ENCODE data around the gene UBE2S.

Gene UBE2S

DNA sequence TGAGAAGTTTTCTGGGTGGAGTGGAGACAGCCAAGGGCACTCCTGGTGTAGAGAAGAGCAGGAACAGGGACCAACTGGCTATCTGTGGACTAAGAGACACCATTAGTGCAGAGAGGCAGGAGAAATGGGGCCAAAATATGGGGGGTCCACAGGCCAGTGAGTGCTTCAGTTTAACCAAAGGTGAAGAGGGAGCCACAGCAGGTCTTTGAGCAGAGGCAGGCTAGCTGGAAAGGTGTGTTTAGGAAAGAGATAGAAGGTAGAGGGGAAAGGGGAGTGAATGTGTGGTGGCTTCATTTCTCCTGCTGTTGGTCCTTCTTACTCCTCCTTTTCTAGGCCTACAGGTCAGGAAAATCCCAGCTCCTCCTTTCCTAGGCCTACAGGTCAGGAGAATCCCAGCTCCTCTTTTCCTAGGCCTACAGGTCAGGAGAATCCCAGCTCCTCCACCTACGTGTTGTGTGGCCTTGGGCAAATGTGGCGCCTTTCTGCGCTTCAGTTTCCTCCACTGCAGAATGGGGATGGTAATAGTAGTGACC, 25.0 kb downstream of the UBE2S start:
- DNase-seq, result no peak

DNA sequence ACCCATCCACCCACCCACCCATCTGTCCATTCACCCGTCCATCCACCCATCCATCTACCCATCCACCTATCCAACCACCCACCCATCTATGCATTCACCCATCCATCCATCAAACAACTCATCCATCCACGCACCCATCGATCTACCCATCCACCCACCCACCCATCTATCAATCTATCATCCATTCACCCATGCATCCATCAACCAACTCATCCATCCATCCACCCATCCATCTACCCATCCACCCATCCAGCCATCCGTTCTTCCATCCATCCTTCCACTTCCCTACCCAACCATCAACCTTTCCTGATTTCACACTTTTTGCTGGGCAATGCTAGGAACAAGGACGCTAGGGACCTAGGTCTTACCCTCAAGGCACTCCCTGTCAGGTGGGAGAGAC, 25.6 kb downstream of the UBE2S start:
- DNase-seq, result no peak

DNA sequence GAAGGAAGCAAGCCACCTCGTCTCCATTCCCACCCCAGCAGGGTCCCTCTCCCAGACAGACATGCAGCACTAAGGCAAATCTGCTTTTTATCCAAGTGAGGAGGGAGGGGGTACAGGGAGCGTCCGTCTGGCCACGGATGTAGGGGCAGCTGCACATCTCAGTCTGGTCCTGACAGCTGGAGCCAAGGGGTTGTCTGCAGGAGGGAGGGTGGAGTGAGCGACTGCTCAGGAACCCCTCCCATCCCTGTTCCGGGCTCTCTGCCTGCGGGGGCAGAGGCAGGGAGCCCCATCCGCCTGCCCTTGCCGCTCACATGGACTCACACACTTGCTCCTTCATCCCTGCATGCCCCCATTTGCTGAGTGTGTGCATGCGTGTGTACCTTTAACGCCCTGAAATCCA, 28.4 kb downstream of the UBE2S start:
- DNase-seq, result no peak

DNA sequence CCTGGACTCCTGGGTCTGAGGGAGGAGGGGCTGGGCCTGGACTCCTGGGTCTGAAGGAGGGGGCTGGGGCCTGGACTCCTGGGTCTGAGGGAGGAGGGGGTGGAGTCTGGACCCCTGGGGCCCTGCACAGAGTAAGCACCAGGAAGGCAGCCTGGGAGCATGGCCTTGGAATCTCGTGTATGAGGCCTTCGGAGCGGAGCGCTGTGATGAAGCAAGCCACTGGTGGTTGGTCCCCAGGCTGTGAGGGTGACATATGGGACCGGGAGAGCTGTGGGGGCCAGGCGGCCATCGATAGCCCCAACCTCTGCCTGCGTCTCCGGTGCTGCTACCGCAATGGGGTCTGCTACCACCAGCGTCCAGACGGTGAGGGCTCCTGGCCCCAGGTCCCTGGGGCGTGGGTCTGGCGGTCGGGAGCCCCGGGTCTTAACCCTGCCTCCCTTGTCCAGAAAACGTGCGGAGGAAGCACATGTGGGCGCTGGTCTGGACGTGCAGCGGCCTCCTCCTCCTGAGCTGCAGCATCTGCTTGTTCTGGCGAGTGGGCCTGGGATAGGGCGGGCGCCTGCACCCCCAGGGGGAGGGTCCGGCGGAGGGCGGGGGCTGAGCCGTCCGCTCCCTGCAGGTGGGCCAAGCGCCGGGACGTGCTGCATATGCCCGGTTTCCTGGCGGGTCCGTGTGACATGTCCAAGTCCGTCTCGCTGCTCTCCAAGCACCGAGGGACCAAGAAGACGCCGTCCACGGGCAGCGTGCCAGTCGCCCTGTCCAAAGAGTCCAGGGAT, 30.0 kb downstream of the UBE2S start:
- no peak for DNase-seq

DNA sequence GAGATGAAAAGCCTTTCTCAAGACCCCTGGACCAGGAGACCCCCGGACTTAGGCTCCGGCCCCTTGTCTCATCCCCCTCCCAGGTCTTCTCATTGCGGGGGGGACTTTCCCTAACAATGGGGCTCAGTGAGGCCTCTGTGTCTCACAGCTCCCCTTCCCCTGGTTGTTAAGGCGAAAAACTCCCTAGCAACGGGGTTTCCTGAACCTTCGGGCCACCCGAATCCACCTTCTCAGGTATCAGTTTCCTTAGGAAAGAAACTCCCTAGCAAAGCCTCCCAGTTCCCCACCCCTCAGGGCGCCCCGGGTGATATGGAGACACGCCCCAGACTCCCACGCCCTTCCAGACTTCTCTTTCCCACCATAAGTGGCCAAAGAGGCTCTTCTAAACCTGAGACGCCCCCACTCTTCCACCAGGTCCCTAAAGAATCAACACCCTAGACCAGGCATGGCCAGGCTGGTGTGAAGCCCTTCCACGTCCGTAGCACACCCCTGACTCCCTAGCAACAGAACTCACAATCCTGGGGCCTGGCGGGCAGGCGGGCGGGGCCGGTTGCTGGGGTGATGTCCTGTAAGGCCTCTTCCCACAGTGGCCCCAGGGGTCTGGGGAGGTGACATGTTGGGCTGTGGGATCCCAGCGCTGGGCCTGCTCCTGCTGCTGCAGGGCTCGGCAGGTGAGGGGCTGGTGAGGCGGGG, 31.2 kb downstream of the UBE2S start, which contains the start of gene TMEM190:
Gene TMEM190 (plus strand): TSS at position 586 of the 693 bp plus-strand sequence. CDS start 28 bp downstream, at position 614.
- DNase-seq, result no peak

DNA sequence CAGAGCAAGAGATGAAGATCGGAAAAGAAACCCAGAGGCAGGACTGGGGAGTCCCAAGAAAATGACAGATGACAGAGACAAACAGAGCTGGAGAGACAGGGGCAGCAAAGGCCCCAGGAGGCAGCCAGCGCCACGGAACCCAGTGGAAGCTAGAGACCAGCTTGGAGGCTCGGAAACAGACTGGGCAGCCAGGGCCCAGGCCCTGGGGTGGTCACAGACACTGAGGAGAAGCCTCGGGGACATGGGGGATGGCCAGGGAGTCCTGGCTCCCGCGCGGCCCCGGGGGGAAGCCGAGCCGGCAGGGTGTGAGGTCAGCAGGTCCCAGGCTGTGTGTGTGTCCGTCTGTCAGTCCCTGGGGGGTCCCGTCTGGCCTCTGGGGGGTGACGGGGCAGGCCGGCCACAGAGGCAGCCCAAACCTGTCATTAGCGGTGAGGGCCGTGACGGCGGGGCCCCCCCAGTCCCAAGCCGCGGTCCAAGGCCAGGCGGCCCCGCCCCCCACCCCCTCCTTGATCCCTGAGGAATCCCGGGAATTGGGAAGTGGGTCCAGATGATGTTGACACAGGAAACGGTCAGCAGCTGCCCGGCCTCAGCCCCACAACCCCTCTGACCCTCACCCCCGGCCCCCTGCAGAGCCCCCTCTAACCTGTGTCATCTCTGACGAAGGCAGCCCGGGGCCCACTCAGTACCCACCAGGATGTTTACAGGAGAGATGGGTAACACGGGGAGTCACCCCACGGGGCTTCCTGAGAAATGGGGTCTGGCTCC, 33.4 kb downstream of the UBE2S start:
- no peak for DNase-seq

DNA sequence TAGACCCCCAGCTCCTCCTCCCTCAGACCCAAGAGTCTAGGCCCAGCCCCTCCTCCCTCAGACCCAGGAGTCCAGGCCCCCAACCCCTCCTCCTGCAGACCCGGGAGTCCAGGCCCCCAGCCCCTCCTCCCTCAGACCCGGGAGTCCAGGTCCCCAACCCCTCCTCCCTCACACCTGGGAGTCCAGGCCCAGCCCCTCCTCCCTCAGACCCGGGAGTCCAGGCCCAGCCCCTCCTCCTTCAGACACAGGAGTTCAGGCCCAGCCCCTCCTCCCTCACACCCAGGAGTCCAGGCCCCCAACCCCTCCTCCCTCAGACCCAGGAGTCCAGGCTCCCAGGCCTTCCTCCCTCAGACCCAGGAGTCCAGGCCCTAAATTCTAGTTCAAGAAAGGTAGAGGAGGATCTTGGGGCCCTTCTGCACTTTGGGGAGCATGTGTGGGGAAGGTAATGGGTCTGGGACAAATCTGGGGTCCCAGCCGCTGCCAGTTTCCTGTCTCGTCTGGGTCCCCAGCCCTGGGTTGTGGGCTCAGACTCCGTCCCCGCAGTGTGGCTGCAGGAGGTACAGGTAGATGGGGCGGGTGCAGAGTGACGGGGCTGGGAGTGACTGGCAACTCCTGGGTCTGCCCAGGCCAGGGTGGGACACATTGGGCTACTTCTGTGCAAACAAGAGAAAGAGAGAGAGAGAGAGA, 34.1 kb downstream of the UBE2S start:
- no peak for DNase-seq

DNA sequence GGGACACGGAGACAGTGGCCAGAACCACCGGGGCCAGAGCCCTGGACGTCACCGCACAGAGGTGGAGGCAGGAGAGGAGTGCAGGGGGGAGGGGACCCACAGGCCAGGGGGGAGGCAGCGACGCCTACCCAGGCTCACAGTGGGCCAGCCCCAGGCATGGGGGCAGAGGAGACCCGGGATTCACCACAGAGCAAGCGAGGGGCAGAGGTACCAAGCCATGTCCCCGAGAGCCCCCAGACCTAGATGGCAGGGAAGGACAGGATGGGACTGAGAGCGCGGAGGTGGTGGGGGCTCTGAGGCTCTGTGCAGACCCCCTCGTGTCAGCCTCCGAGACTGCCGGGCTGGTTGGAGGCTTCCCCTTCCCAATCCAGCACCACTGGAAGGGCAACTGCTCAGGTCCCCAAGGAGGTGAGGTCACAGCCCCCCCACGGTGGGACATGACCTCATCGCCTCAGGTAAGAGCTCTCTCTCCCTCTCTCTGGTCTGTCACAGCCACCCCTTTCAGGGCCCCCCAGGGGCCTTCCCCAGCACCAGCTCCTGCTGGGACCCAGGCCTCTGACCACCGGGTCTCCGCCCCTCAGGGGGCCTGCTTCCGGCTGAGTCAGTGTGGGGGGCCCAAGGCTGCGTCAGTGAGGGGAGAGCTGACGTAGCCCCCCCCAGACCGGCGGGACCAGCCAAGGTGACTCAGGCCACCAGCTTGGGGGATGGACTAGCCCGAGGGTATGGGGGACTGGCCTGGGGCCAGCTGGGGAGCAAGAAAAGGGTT, 35.1 kb downstream of the UBE2S start:
- DNase-seq, result no peak

DNA sequence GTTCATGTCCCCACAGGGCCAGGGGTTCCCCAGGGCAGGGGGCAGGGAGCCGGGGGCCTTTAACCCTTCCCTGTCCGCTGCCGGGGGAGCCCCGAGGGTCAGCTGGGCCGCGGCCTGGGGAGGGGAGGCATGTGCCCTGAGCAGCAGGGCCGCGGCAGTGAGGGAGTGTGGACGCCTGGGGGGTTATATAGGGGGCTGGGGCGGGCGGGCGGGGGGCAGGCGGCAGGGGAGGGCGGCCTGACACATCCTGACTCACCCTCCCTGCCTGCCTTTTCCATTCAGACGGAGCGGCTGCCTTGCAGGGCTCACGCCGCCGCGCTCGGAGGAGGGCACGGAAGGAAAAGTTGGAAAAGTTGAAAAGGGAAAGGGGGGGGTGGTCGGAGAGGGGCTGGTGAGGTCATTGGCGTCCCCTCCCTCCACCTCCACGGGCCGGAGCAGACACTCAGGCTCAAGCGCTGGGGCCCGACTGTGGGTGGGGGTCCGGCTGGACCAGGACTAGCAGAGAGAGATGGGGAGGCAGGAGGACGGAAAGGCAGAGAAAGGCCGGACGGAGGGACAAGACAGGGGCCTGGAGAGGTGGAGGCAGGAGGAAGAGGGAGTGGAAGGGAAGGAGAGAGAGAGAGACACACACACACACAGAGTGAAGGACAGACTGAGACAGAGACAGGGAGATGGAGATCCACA, 37.1 kb downstream of the UBE2S start, which contains the start of gene IL11:
Gene IL11 (minus strand): TSS at position 159 of the 684 bp plus-strand sequence. CDS start 153 bp downstream, at position 6.
- DNase-seq, result no peak

DNA sequence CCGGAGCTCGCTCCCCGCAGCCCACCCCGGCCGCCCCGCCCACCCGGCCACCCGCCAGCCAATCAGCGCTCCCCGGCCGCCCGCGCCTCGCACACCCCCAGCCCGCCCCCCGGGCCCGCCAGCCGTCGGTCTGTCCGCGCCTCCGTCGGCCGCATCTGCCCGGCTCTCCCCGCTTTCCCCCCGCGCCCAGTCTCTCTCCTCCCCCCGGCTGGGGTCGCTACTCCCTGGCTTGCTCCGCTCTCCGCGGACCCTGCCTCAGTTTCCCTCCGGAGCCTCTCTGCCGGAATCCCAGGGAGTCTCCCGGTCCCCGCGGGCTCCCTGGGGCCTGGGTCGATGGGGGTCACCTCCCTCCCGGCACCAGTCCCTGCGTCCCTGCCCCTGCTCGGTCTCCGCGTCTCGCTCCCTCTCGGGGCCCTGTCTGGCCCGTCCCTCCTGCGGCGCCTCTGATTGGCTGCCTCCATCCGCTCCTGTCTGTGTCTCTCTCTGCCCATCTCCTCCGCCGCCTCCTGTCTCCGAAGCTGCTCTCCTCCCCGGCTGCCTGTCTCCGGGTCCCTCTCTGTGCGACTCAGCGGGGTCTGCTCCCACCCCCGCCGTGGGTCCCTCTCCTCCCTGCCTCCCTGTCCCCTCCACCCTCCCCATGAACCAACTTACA, 37.8 kb downstream of the UBE2S start:
- no peak for DNase-seq

DNA sequence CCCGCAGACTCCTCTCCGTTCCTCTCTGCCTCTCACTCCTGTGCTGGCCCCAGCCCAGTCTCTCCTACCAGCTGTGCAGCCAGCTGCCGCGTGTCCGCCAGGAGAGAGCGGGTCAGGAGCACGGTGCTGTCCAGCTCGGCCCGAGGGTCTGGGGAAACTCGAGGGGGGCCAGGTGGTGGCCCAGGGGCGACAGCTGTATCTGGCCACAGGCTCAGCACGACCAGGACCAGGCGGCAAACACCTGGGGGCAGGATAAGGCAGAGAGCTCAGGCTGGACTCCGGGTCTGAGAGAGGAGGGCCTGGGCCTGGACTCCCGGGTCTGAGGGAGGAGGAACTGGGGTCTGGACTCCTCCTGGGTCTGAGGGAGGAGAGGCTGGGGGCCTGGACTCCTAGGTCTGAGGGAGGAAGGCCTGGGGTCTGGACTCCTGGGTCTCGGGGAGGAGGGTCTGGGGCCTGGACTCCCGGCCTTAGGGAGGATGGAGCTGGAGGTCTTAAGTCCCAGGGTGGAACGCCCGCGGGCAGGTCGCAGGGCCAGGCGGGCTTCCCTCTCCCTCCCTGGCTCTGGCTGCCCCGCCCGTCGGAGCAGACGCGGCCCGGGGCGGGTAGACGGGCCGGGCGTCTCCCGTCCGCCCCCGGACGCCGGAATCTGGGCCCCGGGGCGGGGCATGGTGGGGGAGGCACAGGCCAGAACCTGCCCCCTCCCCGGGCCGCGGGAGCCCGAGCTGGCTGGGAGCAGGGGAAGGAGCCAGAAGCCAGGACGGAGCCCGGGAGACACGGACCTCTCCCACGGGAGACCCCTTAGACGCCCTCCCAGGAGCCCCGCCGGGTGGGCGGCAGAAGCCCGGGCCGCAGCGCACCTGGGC, 38.7 kb downstream of the UBE2S start:
- no peak for DNase-seq

DNA sequence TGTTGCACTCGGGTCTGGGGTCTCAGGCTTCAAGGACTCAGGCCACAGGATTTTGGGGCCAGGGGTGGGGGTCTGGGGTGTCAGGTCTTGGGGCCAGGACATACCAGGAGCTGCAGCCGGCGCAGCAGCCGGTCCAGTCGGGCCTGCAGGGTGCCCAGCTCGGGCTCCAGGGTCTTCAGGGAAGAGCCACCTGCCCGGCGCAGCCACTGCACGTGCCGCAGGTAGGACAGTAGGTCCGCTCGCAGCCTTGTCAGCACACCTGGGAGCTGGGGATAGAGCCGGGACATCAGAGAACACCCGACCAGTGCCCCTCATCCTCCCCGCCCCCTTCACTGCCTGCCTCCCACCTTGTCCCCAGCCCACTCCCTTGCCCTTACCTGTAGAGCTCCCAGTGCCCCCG, 39.5 kb downstream of the UBE2S start:
- DNase-seq, result no peak

DNA sequence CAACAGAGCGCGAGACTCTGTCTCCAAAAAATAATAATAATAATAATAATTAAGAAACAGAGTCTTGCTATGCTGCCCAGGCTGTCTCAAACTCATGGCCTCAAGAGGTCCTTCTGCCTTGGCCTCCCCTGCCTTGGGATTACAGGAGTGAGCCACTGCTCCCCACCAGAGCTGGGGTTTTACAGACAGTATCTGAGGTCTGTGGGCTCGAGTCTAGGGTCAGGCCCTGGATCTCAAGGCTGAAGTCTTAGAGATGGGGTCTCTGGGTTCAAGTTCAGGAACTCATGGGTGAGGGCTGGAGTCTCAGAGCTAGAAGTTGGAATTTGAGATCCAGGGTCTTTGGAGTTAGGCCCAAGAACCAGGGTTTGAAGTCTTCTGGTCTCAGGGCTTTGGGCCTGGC, 40.8 kb downstream of the UBE2S start:
- no peak for DNase-seq

DNA sequence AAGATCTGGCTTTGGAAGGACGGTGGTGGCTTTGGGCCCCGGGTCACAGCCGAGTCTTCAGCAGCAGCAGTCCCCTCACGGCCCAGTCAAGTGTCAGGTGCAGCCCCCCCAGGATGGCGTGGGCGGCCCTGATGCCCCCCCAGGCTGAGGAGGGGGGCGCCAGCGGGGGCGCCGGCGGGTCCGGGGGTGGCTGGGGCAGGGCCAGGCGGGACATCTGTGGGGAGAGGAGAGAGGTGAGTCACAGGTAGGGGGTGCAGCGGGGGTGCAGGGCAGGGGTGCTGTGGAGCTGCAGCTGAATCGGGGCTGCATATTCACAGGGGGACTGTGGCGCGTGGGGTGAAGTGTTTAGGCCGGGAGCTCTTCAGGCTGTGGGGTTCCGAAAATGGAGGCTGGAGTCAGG, 41.6 kb downstream of the UBE2S start:
- no peak for DNase-seq

DNA sequence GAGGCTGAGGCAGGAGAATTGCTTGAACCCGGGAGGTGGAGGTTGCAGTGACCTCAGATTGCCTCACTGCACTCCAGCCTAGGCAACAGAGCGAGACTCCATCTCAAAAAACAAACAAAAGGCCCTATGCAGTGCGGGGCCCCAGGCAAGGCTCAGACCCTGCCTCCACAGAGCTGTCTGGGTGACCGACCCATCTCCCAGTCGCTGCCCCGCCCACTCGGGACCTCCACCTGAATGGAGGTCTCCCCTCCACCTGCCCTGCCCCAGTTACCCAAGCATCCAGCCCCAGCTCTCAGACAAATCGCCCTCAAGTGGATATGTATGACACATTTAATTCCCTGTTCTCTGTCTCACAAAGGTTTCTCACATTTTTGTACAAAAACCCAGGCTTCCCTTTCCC, 42.3 kb downstream of the UBE2S start:
- DNase-seq, result no peak

DNA sequence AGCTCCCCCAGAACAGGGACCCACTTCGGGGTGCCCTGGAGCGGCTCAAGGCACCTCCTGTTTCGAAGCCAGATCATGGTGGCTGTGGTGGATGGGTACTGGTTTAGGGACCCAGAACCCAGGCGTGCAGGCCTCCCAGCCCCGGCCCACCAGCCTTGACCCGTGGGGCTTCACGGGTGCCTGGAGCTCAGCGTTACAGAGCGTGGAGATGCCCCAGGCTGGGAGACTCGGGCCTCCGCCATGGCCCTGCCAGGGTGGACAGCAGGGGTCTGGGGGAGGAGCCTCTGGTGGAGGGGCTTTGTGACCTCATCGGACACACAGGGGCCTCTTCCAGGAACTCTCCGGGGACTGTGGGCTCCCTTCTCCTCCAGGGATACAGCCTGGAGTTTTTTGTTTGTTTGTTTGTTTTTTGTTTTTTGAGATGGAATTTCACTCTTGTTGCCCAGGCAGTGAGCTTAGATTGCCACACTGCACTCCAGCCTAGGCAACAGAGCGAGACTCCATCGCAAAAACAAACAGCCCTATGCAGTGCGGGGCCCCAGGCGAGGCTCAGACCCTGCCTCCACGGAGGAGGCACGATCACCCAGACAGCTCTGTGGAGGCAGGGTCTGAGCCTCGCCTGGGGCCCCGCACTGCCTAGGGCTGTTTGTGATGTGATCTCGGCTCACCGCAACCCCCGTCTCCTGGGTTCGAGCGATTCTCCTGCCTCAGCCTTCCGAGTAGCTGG, 44.4 kb downstream of the UBE2S start, which contains the start of gene GARIN5B:
Gene GARIN5B (minus strand): TSS at position 271 of the 727 bp plus-strand sequence. CDS start 194 bp downstream, at position 77.
- no peak for DNase-seq

DNA sequence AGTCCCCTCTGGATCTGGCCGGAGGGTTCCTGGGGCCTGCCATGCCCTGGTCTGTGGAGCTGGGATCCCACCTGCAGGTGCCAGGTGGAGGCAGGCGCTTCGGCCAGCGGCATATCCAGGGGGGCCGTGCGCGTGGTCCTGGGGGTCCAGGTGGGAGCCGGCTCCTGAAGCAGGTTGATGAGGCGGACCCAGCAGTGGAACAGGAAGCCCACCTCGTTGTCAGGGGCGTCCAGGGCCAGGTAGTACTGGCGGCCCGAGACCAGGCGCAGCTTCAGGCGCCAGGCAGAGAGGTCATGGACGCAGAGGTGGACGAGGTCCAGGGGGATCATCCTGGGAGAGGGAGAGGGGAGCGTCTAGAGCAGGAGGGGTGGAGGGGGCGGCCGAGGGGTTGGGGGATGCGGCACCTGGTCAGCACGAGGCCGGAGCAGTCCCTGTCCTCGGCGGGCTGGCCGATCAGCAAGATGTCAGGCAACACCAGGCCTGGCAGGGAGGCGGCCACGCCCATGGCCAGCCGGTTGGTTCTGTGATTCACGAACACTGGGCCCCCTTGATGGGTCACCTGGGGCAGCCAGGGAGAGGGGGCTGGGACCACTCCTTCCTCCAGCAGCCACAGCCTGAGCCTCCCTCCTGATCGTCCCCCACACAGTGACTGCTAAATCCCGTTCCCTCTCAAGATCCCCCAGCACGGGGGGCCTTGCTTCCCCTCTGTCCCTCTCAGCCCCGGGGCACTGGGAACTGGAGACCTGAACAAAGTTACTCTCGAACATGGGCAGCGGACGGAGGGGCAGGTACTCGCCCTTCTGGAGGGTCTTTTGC, 45.2 kb downstream of the UBE2S start:
- no peak for DNase-seq

DNA sequence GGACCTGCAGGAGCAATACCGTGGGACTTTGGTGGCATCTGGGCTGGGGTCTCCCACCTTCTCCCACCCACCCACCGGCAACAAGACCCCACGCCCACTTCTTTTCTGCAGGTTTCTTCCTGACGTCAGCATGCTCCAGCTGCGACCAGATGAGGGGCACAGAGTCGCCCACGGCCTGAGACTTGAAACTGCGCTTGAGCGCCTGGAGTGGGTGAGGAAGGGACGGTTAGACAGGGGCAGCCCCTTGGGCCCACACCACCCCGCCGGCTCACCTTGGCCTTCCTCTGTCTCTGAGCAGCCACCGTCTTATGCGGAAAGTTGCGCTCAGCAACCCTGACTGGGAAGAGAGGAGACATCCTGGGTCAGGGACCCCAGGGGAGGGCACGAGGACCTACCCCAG, 46.7 kb downstream of the UBE2S start:
- no peak for DNase-seq
